Effector memory CD4-positive, alpha-beta T cell (primary cell): ENCODE measurements around the gene PLA2R1.

Experiments used
- DNase-seq, 3 donors: peaks; one replicate each; pipeline ENCODE4 v3.0.0-alpha.2; 2020
- H3K27ac ChIP-seq: 2 replicates; pipeline ENCODE4 v1.7.0; 2013; ENCODE audit warnings: mild to moderate bottlenecking, low read length, moderate library complexity; ENCODE audit not compliant: insufficient read depth, poor library complexity, severe bottlenecking
- H3K27me3 ChIP-seq: replicated peaks from 2 replicates; pipeline ENCODE4 v1.7.0; 2013; ENCODE audit warnings: mild to moderate bottlenecking, low read length; ENCODE audit not compliant: insufficient read depth, control insufficient read depth, poor library complexity, severe bottlenecking
- H3K36me3 ChIP-seq: 2 replicates; pipeline ENCODE4 v1.7.0; 2013; ENCODE audit warnings: mild to moderate bottlenecking, low read length, moderate library complexity; ENCODE audit not compliant: control insufficient read depth, insufficient read depth
- H3K4me1 ChIP-seq: 2 replicates; pipeline ENCODE4 v1.7.0; 2013; ENCODE audit warnings: low read length, mild to moderate bottlenecking; ENCODE audit not compliant: control insufficient read depth, insufficient read depth, poor library complexity, severe bottlenecking
- H3K4me3 ChIP-seq: 2 replicates; pipeline ENCODE4 v1.7.0; 2013; ENCODE audit warnings: low read length, low read depth, mild to moderate bottlenecking; ENCODE audit not compliant: insufficient read depth, poor library complexity, severe bottlenecking
- H3K9me3 ChIP-seq: 2 replicates; pipeline ENCODE4 v1.7.0; 2013; ENCODE audit warnings: mild to moderate bottlenecking, low read length, moderate library complexity; ENCODE audit not compliant: control insufficient read depth

Gene PLA2R1

GRCh38 chr2:159904127-159904958, 158.1 kb downstream of the PLA2R1 start, which contains the start of gene LY75:
TSS of gene LY75 (minus strand) at chr2:159904756.
- Histone ChIP-seq H3K27me3 (no peaks in the 10 kb centered on the region), H3K27ac (peak within 1 kb of the TSS; percentile 80), H3K4me1 (peaks cover 9% of the 10 kb centered on the region), H3K36me3 (no peaks in the 10 kb centered on the region), H3K9me3 (no peaks in the 10 kb centered on the region), H3K4me3 (peak within 1 kb of the TSS; percentile 73)
- DNase-seq: peak; percentile 75 to 78 (median 78)

- Histone ChIP-seq H3K9me3 (no peaks in the 10 kb centered on the region), H3K4me1 (peaks cover 9% of the 10 kb centered on the region), H3K36me3 (peaks cover 4% of the 10 kb centered on the region), H3K27me3 (no peaks in the 10 kb centered on the region), H3K4me3 (peak overlapping the region; percentile 73), H3K27ac (peak overlapping the region; percentile 80)
- DNase-seq: peak; percentile 41 to 54 (median 49)
These were observed 158.8 kb downstream of the PLA2R1 start for GRCh38 chr2:159903443-159904126.

- no peaks in the 10 kb centered on the region for H3K27me3 ChIP-seq
These were observed 159.7 kb downstream of the PLA2R1 start for GRCh38 chr2:159902722-159903121.

GRCh38 chr2:159900343-159900742, 162.1 kb downstream of the PLA2R1 start:
- H3K9me3 ChIP-seq: no peaks in the 10 kb centered on the region
- H3K27me3 ChIP-seq: no peaks in the 10 kb centered on the region
- no peak overlapping the region for H3K4me3 ChIP-seq
- DNase-seq: no peak
- peaks cover 7% of the 10 kb centered on the region for H3K36me3 ChIP-seq
- H3K27ac ChIP-seq: no peak overlapping the region
- H3K4me1 ChIP-seq: peaks cover 9% of the 10 kb centered on the region

More at GRCh38 chr2:159902722-159903121, 159.7 kb downstream of the PLA2R1 start:
- Histone ChIP-seq H3K27ac (no peak overlapping the region), H3K4me3 (no peak overlapping the region), H3K4me1 (peaks cover 9% of the 10 kb centered on the region), H3K9me3 (no peaks in the 10 kb centered on the region), H3K36me3 (peaks cover 7% of the 10 kb centered on the region)
- DNase-seq: no peak

- peaks cover 8% of the 10 kb centered on the region for H3K4me1 ChIP-seq
These were observed 164.0 kb downstream of the PLA2R1 start for GRCh38 chr2:159898441-159898840.

GRCh38 chr2:159897720-159898119, 164.7 kb downstream of the PLA2R1 start:
- peaks cover 1% of the 10 kb centered on the region for H3K4me1 ChIP-seq
- H3K36me3 ChIP-seq: peaks cover 10% of the 10 kb centered on the region
- H3K27me3 ChIP-seq: no peaks in the 10 kb centered on the region
- no peak for DNase-seq
- no peak overlapping the region for H3K4me3 ChIP-seq
- no peak overlapping the region for H3K27ac ChIP-seq
- no peaks in the 10 kb centered on the region for H3K9me3 ChIP-seq

More at GRCh38 chr2:159898441-159898840, 164.0 kb downstream of the PLA2R1 start:
- Histone ChIP-seq H3K36me3 (peaks cover 10% of the 10 kb centered on the region), H3K9me3 (no peaks in the 10 kb centered on the region), H3K27ac (no peak overlapping the region), H3K27me3 (no peaks in the 10 kb centered on the region), H3K4me3 (no peak overlapping the region)
- no peak for DNase-seq

DNA sequence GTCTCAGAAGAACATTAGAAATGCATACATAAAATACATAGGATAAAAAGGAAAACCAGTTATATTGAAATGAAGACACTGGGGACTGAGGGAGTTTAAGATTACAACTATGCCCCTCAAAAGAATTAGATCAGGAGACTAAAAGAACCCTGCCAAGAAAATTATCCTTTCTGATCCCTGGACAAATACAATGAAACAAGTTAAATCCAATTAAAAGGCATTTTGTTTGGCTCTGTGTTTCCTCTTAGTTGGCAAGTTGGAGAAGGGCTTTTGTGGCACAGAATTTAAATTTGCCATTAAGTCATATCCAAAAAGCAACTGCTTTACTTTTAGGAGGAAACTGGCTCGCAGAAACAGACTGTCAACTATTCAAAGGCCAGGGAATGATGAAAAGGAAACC, 165.3 kb downstream of the PLA2R1 start:
- Histone ChIP-seq H3K4me1 (no peaks in the 10 kb centered on the region), H3K36me3 (peaks cover 10% of the 10 kb centered on the region), H3K9me3 (no peaks in the 10 kb centered on the region), H3K4me3 (no peak overlapping the region), H3K27ac (no peak overlapping the region), H3K27me3 (no peaks in the 10 kb centered on the region)
- no peak for DNase-seq

- no peaks in the 10 kb centered on the region for H3K4me1 ChIP-seq
- H3K9me3 ChIP-seq: no peaks in the 10 kb centered on the region
- H3K4me3 ChIP-seq: no peak overlapping the region
- H3K36me3 ChIP-seq: peaks cover 18% of the 10 kb centered on the region
- no peak overlapping the region for H3K27ac ChIP-seq
- H3K27me3 ChIP-seq: no peaks in the 10 kb centered on the region
- DNase-seq: no peak
These were observed 167.0 kb downstream of the PLA2R1 start for GRCh38 chr2:159895258-159896065.

GRCh38 chr2:159894145-159894838, 168.1 kb downstream of the PLA2R1 start:
- Histone ChIP-seq H3K9me3 (no peaks in the 10 kb centered on the region), H3K4me3 (no peak overlapping the region), H3K27me3 (no peaks in the 10 kb centered on the region), H3K4me1 (no peaks in the 10 kb centered on the region), H3K27ac (no peak overlapping the region), H3K36me3 (peaks cover 26% of the 10 kb centered on the region)
- DNase-seq: no peak
